AG04450 (cell line): ENCODE measurements around the gene BNIP5. TPM values are rescaled to one million over a fixed set of nuclear protein-coding genes. Genes with fewer than 3 reads are reported as not detected.

ENCODE experiments used
- CTCF ChIA-PET: fragments of 300-600, 350-600 bp; formaldehyde crosslinking; extraction: SDS; loops from one replicate; lab custom pipeline; 2022; ENCODE audit warnings: antibody characterized with exemption, inconsistent platforms; lab: Charles Lee
- POLR2A ChIA-PET: fragments of 350-600 bp; formaldehyde crosslinking; extraction: SDS; loops from one replicate; lab custom pipeline; 2021; ENCODE audit warnings: antibody characterized with exemption, inconsistent platforms; lab: Yijun Ruan, JAX
- DNase-seq: peaks from one replicate; pipeline ENCODE4 v3.0.0-alpha.2; 2011; ENCODE audit warnings: low read depth, low spot score
- H3K27ac ChIP-seq: one replicate; pipeline ENCODE4 v1.5.1; 2012; ENCODE audit warnings: low read depth, low read length, control low read depth
- H3K27me3 ChIP-seq: one replicate; pipeline ENCODE4 v1.6.0; 2012; ENCODE audit warnings: low read length; ENCODE audit not compliant: control insufficient read depth, insufficient read depth
- H3K4me3 ChIP-seq: 2 replicates; pipeline ENCODE4 v1.5.1; 2011; ENCODE audit warnings: mild to moderate bottlenecking, low read depth, low read length, control low read depth
- H3K9me3 ChIP-seq: 2 replicates; pipeline ENCODE4 v1.5.1; 2012; ENCODE audit warnings: low read length; ENCODE audit not compliant: control insufficient read depth, insufficient read depth
- CTCF ChIP-seq: IDR thresholded peaks from 2 replicates; pipeline ENCODE4 v1.5.1; 2011; ENCODE audit warnings: low read depth, low read length, control low read depth, inconsistent platforms
- polyA plus RNA-seq: library from polyadenylated mRNA; depleted of rRNA; stranded (reverse); fragments of >200 nt; gene quantifications from 2 replicates; pipeline ENCODE4 v1.2.3, GENCODE V29; 2011

Gene BNIP5
- polyA plus RNA-seq, 1 experiment: not detected

GRCh38 chr6:36272234-36272633 is 64.5 kb downstream of the BNIP5 start:
- POLR2A ChIA-PET: no interaction called here
- Histone ChIP-seq H3K27ac (no peak overlapping the region), H3K27me3 (peaks cover 46% of the 10 kb centered on the region), H3K4me3 (no peak overlapping the region), H3K9me3 (no peaks in the 10 kb centered on the region; the same call in 1 of the 2 replicates)
- no peak for TF ChIP-seq CTCF
- CTCF ChIA-PET: interaction anchor here (1.1 kb wide), 1 partner anchor 30 kb away, joined by 3 read pairs; no protein-coding TSS in a partner anchor
- DNase-seq: no peak

- Histone ChIP-seq H3K27ac (no peak within 1 kb of the TSS), H3K9me3 (peaks cover 8% of the 10 kb centered on the region), H3K27me3 (peaks cover 34% of the 10 kb centered on the region), H3K4me3 (no peak within 1 kb of the TSS)
- DNase-seq: no peak
- POLR2A ChIA-PET: no interaction called here
- no peak for TF ChIP-seq CTCF
- CTCF ChIA-PET: no interaction called here
These were observed 66.6 kb downstream of the BNIP5 start, which contains the start of gene PNPLA1 for GRCh38 chr6:36269834-36270705. TSS of gene PNPLA1 (plus strand) at chr6:36270060. CDS start at chr6:36270460, 400 bp downstream.

- Histone ChIP-seq H3K9me3 (peaks cover 8% of the 10 kb centered on the region), H3K27me3 (peaks cover 31% of the 10 kb centered on the region), H3K27ac (no peak overlapping the region), H3K4me3 (no peak overlapping the region)
- CTCF ChIA-PET: no interaction called here
- POLR2A ChIA-PET: no interaction called here
- TF ChIP-seq CTCF: no peak
- no peak for DNase-seq
These were observed 68.0 kb downstream of the BNIP5 start for GRCh38 chr6:36268478-36269275.

- Histone ChIP-seq H3K27ac (no peak overlapping the region), H3K27me3 (peaks cover 28% of the 10 kb centered on the region), H3K4me3 (no peak overlapping the region), H3K9me3 (peaks cover 8% of the 10 kb centered on the region)
- no peak for TF ChIP-seq CTCF
- no peak for DNase-seq
- CTCF ChIA-PET: no interaction called here
- POLR2A ChIA-PET: no interaction called here
These were observed 68.8 kb downstream of the BNIP5 start for GRCh38 chr6:36267731-36268477.
